ENCODE results near the gene ZNF500.

Gene ZNF500

GRCh38 chr16:4714996-4715395 is 52.0 kb downstream of the ZNF500 start:
- H3K27me3 ChIP-seq (ENCODE audit: low read depth, low read length): no peaks in the 10 kb centered on the region
- H3K4me1 ChIP-seq (ENCODE audit: control insufficient read depth in 1 of 2, insufficient read depth in 2 of 2, low read length in 2 of 2): no peaks in the 10 kb centered on the region
- H3K27ac ChIP-seq (ENCODE audit: low read length): no peak overlapping the region
- H3K4me3 ChIP-seq (ENCODE audit: low read depth in 1 of 2, low read length in 2 of 2): no peak overlapping the region
- H3K36me3 ChIP-seq (ENCODE audit: control insufficient read depth in 1 of 2, insufficient read depth in 2 of 2, low read length in 2 of 2): peaks cover 13 to 42% of the 10 kb centered on the region in 2 donors
- H3K9me3 ChIP-seq (ENCODE audit: control insufficient read depth in 1 of 2, low read length in 2 of 2): no peaks in the 10 kb centered on the region

GRCh38 chr16:4713663-4714501 is 53.1 kb downstream of the ZNF500 start:
- Histone ChIP-seq H3K9me3 (ENCODE audit: control insufficient read depth in 1 of 2, low read length in 2 of 2) (no peaks in the 10 kb centered on the region), H3K4me3 (ENCODE audit: low read depth in 1 of 2, low read length in 2 of 2) (no peak overlapping the region), H3K27me3 (ENCODE audit: low read depth, low read length) (no peaks in the 10 kb centered on the region), H3K4me1 (ENCODE audit: control insufficient read depth in 1 of 2, insufficient read depth in 2 of 2, low read length in 2 of 2) (no peaks in the 10 kb centered on the region), H3K36me3 (ENCODE audit: control insufficient read depth in 1 of 2, insufficient read depth in 2 of 2, low read length in 2 of 2) (peaks cover 13 to 39% of the 10 kb centered on the region in 2 donors), H3K27ac (ENCODE audit: low read length) (no peak overlapping the region)

GRCh38 chr16:4709481-4709880 is 57.5 kb downstream of the ZNF500 start:
- peaks cover 20 to 47% of the 10 kb centered on the region in 2 donors for H3K36me3 ChIP-seq (ENCODE audit: control insufficient read depth in 1 of 2, insufficient read depth in 2 of 2, low read length in 2 of 2)

GRCh38 chr16:4706871-4707270 is 60.1 kb downstream of the ZNF500 start:
- H3K36me3 ChIP-seq (ENCODE audit: control insufficient read depth in 1 of 2, insufficient read depth in 2 of 2, low read length in 2 of 2): peaks cover 12 to 41% of the 10 kb centered on the region in 2 donors
- no peaks in the 10 kb centered on the region for H3K4me1 ChIP-seq (ENCODE audit: control insufficient read depth in 1 of 2, insufficient read depth in 2 of 2, low read length in 2 of 2)
- H3K9me3 ChIP-seq (ENCODE audit: control insufficient read depth in 1 of 2, low read length in 2 of 2): no peaks in the 10 kb centered on the region
- H3K4me3 ChIP-seq (ENCODE audit: low read depth in 1 of 2, low read length in 2 of 2): no peak overlapping the region
- no peak overlapping the region for H3K27ac ChIP-seq (ENCODE audit: low read length)
- H3K27me3 ChIP-seq (ENCODE audit: low read depth, low read length): no peaks in the 10 kb centered on the region

More at GRCh38 chr16:4709481-4709880, 57.5 kb downstream of the ZNF500 start:
- Histone ChIP-seq H3K4me1 (ENCODE audit: control insufficient read depth in 1 of 2, insufficient read depth in 2 of 2, low read length in 2 of 2) (no peaks in the 10 kb centered on the region), H3K27ac (ENCODE audit: low read length) (no peak overlapping the region), H3K4me3 (ENCODE audit: low read depth in 1 of 2, low read length in 2 of 2) (no peak overlapping the region), H3K27me3 (ENCODE audit: low read depth, low read length) (no peaks in the 10 kb centered on the region), H3K9me3 (ENCODE audit: control insufficient read depth in 1 of 2, low read length in 2 of 2) (no peaks in the 10 kb centered on the region)

GRCh38 chr16:4704913-4705312 is 62.0 kb downstream of the ZNF500 start:
- no peak overlapping the region for H3K4me3 ChIP-seq (ENCODE audit: low read depth in 1 of 2, low read length in 2 of 2)
- no peaks in the 10 kb centered on the region for H3K4me1 ChIP-seq (ENCODE audit: control insufficient read depth in 1 of 2, insufficient read depth in 2 of 2, low read length in 2 of 2)
- no peaks in the 10 kb centered on the region for H3K27me3 ChIP-seq (ENCODE audit: low read depth, low read length)
- no peak overlapping the region for H3K27ac ChIP-seq (ENCODE audit: low read length)
- no peaks in the 10 kb centered on the region for H3K9me3 ChIP-seq (ENCODE audit: control insufficient read depth in 1 of 2, low read length in 2 of 2)
- H3K36me3 ChIP-seq (ENCODE audit: control insufficient read depth in 1 of 2, insufficient read depth in 2 of 2, low read length in 2 of 2): peaks cover 20 to 57% of the 10 kb centered on the region in 2 donors

- H3K36me3 ChIP-seq (ENCODE audit: control insufficient read depth in 1 of 2, insufficient read depth in 2 of 2, low read length in 2 of 2): peaks cover 24 to 58% of the 10 kb centered on the region in 2 donors
- no peaks in the 10 kb centered on the region for H3K9me3 ChIP-seq (ENCODE audit: control insufficient read depth in 1 of 2, low read length in 2 of 2)
- no peak overlapping the region for H3K27ac ChIP-seq (ENCODE audit: low read length)
- no peaks in the 10 kb centered on the region for H3K27me3 ChIP-seq (ENCODE audit: low read depth, low read length)
- H3K4me3 ChIP-seq (ENCODE audit: low read depth in 1 of 2, low read length in 2 of 2): no peak overlapping the region
- H3K4me1 ChIP-seq (ENCODE audit: control insufficient read depth in 1 of 2, insufficient read depth in 2 of 2, low read length in 2 of 2): no peaks in the 10 kb centered on the region
These were observed 62.5 kb downstream of the ZNF500 start for GRCh38 chr16:4704491-4704890.

GRCh38 chr16:4703906-4704305 is 63.1 kb downstream of the ZNF500 start:
- H3K9me3 ChIP-seq (ENCODE audit: control insufficient read depth in 1 of 2, low read length in 2 of 2): no peaks in the 10 kb centered on the region
- H3K36me3 ChIP-seq (ENCODE audit: control insufficient read depth in 1 of 2, insufficient read depth in 2 of 2, low read length in 2 of 2): peaks cover 30 to 64% of the 10 kb centered on the region in 2 donors
- H3K4me3 ChIP-seq (ENCODE audit: low read depth in 1 of 2, low read length in 2 of 2): no peak overlapping the region
- no peaks in the 10 kb centered on the region for H3K27me3 ChIP-seq (ENCODE audit: low read depth, low read length)
- no peak overlapping the region for H3K27ac ChIP-seq (ENCODE audit: low read length)
- no peaks in the 10 kb centered on the region for H3K4me1 ChIP-seq (ENCODE audit: control insufficient read depth in 1 of 2, insufficient read depth in 2 of 2, low read length in 2 of 2)

GRCh38 chr16:4702466-4702808 is 64.5 kb downstream of the ZNF500 start:
- no peak overlapping the region for H3K27ac ChIP-seq (ENCODE audit: low read length)
- H3K36me3 ChIP-seq (ENCODE audit: control insufficient read depth in 1 of 2, insufficient read depth in 2 of 2, low read length in 2 of 2): peaks cover 30 to 75% of the 10 kb centered on the region in 2 donors
- H3K9me3 ChIP-seq (ENCODE audit: control insufficient read depth in 1 of 2, low read length in 2 of 2): no peaks in the 10 kb centered on the region
- no peak overlapping the region for H3K4me3 ChIP-seq (ENCODE audit: low read depth in 1 of 2, low read length in 2 of 2)
- no peaks in the 10 kb centered on the region for H3K27me3 ChIP-seq (ENCODE audit: low read depth, low read length)
- no peaks in the 10 kb centered on the region for H3K4me1 ChIP-seq (ENCODE audit: control insufficient read depth in 1 of 2, insufficient read depth in 2 of 2, low read length in 2 of 2)

GRCh38 chr16:4701791-4702465 is 65.0 kb downstream of the ZNF500 start:
- Histone ChIP-seq H3K9me3 (ENCODE audit: control insufficient read depth in 1 of 2, low read length in 2 of 2) (no peaks in the 10 kb centered on the region), H3K36me3 (ENCODE audit: control insufficient read depth in 1 of 2, insufficient read depth in 2 of 2, low read length in 2 of 2) (peaks cover 29 to 75% of the 10 kb centered on the region in 2 donors), H3K27ac (ENCODE audit: low read length) (no peak overlapping the region)

GRCh38 chr16:4700997-4701743 is 65.8 kb downstream of the ZNF500 start:
- H3K27ac ChIP-seq (ENCODE audit: low read length): no peak overlapping the region
- peaks cover 29 to 75% of the 10 kb centered on the region in 2 donors for H3K36me3 ChIP-seq (ENCODE audit: control insufficient read depth in 1 of 2, insufficient read depth in 2 of 2, low read length in 2 of 2)

More at GRCh38 chr16:4701791-4702465, 65.0 kb downstream of the ZNF500 start:
- H3K4me3 ChIP-seq (ENCODE audit: low read depth in 1 of 2, low read length in 2 of 2): no peak overlapping the region
- no peaks in the 10 kb centered on the region for H3K27me3 ChIP-seq (ENCODE audit: low read depth, low read length)
- no peaks in the 10 kb centered on the region for H3K4me1 ChIP-seq (ENCODE audit: control insufficient read depth in 1 of 2, insufficient read depth in 2 of 2, low read length in 2 of 2)

GRCh38 chr16:4700380-4700996 is 66.5 kb downstream of the ZNF500 start:
- H3K36me3 ChIP-seq (ENCODE audit: control insufficient read depth in 1 of 2, insufficient read depth in 2 of 2, low read length in 2 of 2): peaks cover 29 to 82% of the 10 kb centered on the region in 2 donors
- no peaks in the 10 kb centered on the region for H3K27me3 ChIP-seq (ENCODE audit: low read depth, low read length)
- H3K27ac ChIP-seq (ENCODE audit: low read length): no peak overlapping the region
- peaks cover 0 to 8% of the 10 kb centered on the region in 2 donors for H3K4me1 ChIP-seq (ENCODE audit: control insufficient read depth in 1 of 2, insufficient read depth in 2 of 2, low read length in 2 of 2)
- no peaks in the 10 kb centered on the region for H3K9me3 ChIP-seq (ENCODE audit: control insufficient read depth in 1 of 2, low read length in 2 of 2)
- no peak overlapping the region for H3K4me3 ChIP-seq (ENCODE audit: low read depth in 1 of 2, low read length in 2 of 2)

More at GRCh38 chr16:4700997-4701743, 65.8 kb downstream of the ZNF500 start:
- Histone ChIP-seq H3K4me3 (ENCODE audit: low read depth in 1 of 2, low read length in 2 of 2) (no peak overlapping the region), H3K27me3 (ENCODE audit: low read depth, low read length) (no peaks in the 10 kb centered on the region), H3K4me1 (ENCODE audit: control insufficient read depth in 1 of 2, insufficient read depth in 2 of 2, low read length in 2 of 2) (peaks cover 0 to 1% of the 10 kb centered on the region in 2 donors), H3K9me3 (ENCODE audit: control insufficient read depth in 1 of 2, low read length in 2 of 2) (no peaks in the 10 kb centered on the region)

All from muscle layer of duodenum (tissue), 2 donors.